Subcutaneous adipose tissue (tissue), 4 donors: ENCODE measurements around the gene DENND5B. TPM values are rescaled to one million over a fixed set of nuclear protein-coding genes. Genes with fewer than 3 reads are reported as not detected.

Experiments
- CTCF ChIP-seq: fragments of 450-650 bp; IDR thresholded peaks from one replicate; pipeline ENCODE4 v1.5.1; 2016; ENCODE audit warnings: low read depth, mild to moderate bottlenecking, control low read depth, antibody characterized with exemption, moderate library complexity
- total RNA-seq, 4 donors: library from RNA; depleted of rRNA; stranded (reverse); fragments of >200 nt; gene quantifications; one replicate each; pipeline ENCODE4 v1.1.0, GENCODE V29; 2016

Gene DENND5B
- total RNA-seq, 4 donors from 2014 or later: 11.1 to 19.2 (median 14.0) TPM

GRCh38 chr12:31485571-31485970 lies 105.4 kb downstream of the DENND5B start:
- TF ChIP-seq CTCF: no peak

GRCh38 chr12:31482816-31483215 lies 108.1 kb downstream of the DENND5B start:
- no peak for TF ChIP-seq CTCF

- no peak for TF ChIP-seq CTCF
Observed at GRCh38 chr12:31481415-31481814, 109.5 kb downstream of the DENND5B start.

GRCh38 chr12:31479516-31480210 lies 111.3 kb downstream of the DENND5B start:
- no peak for TF ChIP-seq CTCF

GRCh38 chr12:31478898-31479297 lies 112.0 kb downstream of the DENND5B start:
- no peak for TF ChIP-seq CTCF

GRCh38 chr12:31478425-31478824 lies 112.5 kb downstream of the DENND5B start:
- no peak for TF ChIP-seq CTCF

GRCh38 chr12:31477687-31478086 lies 113.2 kb downstream of the DENND5B start:
- TF ChIP-seq CTCF: no peak
